ENCODE results near the gene RFTN1. TPM values are rescaled to one million over a fixed set of nuclear protein-coding genes. Genes with fewer than 3 reads are reported as not detected.

RFTN1 gene
- total and polyA plus RNA-seq, 2 donors (not counting 1 experiment from before 2014, with no cell fraction given) = 35.1 to 35.5 TPM

- Histone ChIP-seq H3K36me3 (ENCODE audit: control insufficient read depth, insufficient read depth, low read length) (peaks cover 4% of the 10 kb centered on the region), H4K20me1 (ENCODE audit: control insufficient read depth, extremely low read depth, insufficient read depth, low read length) (no peaks in the 10 kb centered on the region), H3K27me3 (ENCODE audit: control insufficient read depth, insufficient read depth, low read length) (no peaks in the 10 kb centered on the region), H3K79me2 (ENCODE audit: control insufficient read depth, insufficient read depth, low read length) (no peaks in the 10 kb centered on the region), H3K4me3 (replicated peaks in 1 of 4; ENCODE audit: control extremely low read depth in 1 of 4, insufficient read depth in 1 of 4, low read depth in 3 of 4, low read length in 4 of 4) (no peak overlapping the region), H3K27ac (ENCODE audit: insufficient read depth, low read length) (peak overlapping the region; percentile 13), H2AFZ (ENCODE audit: low read length) (no peak overlapping the region), H3K4me2 (ENCODE audit: extremely low read depth, insufficient read depth, low read length) (no peak overlapping the region), H3K4me1 (ENCODE audit: control insufficient read depth, extremely low read depth, insufficient read depth, low read length) (no peaks in the 10 kb centered on the region), H3K9ac (ENCODE audit: insufficient read depth, low read length) (no peak overlapping the region), H3K9me3 (ENCODE audit: control insufficient read depth, insufficient read depth, low read depth, low read length) (peaks cover 2% of the 10 kb centered on the region)
- DNase-seq (ENCODE audit: low read depth in 2 of 2) = peak; percentile 29 to 73
- no peak for TF ChIP-seq EZH2 (IDR thresholded peaks at IDR 0.05; ENCODE audit: low read length, missing control alignments)
- TF ChIP-seq CTCF (conservative IDR thresholded peaks at IDR 0.05 in 1 of 2, IDR thresholded peaks at IDR 0.05 in 1 of 2; ENCODE audit: low read depth in 1 of 2, low read length in 2 of 2) = no peak
These were observed 134.6 kb downstream of the RFTN1 start for GRCh38 chr3:16378920-16379319.

GRCh38 chr3:16378415-16378814, 135.1 kb downstream of the RFTN1 start:
- no peak overlapping the region for H2AFZ ChIP-seq (ENCODE audit: low read length)
- no peak overlapping the region for H3K4me2 ChIP-seq (ENCODE audit: extremely low read depth, insufficient read depth, low read length)
- no peak for DNase-seq (ENCODE audit: low read depth in 2 of 2)

GRCh38 chr3:16377847-16378302, 135.6 kb downstream of the RFTN1 start:
- H3K4me3 ChIP-seq (replicated peaks in 1 of 4; ENCODE audit: control extremely low read depth in 1 of 4, insufficient read depth in 1 of 4, low read depth in 3 of 4, low read length in 4 of 4) = no peak overlapping the region
- no peak overlapping the region for H3K9ac ChIP-seq (ENCODE audit: insufficient read depth, low read length)
- no peak overlapping the region for H2AFZ ChIP-seq (ENCODE audit: low read length)
- DNase-seq (ENCODE audit: low read depth in 2 of 2) = no peak
- peaks cover 2% of the 10 kb centered on the region for H3K9me3 ChIP-seq (ENCODE audit: control insufficient read depth, insufficient read depth, low read depth, low read length)
- no peak overlapping the region for H3K4me2 ChIP-seq (ENCODE audit: extremely low read depth, insufficient read depth, low read length)
- no peaks in the 10 kb centered on the region for H3K4me1 ChIP-seq (ENCODE audit: control insufficient read depth, extremely low read depth, insufficient read depth, low read length)
- no peak for TF ChIP-seq CTCF (conservative IDR thresholded peaks at IDR 0.05 in 1 of 2, IDR thresholded peaks at IDR 0.05 in 1 of 2; ENCODE audit: low read depth in 1 of 2, low read length in 2 of 2)
- no peak for TF ChIP-seq EZH2 (IDR thresholded peaks at IDR 0.05; ENCODE audit: low read length, missing control alignments)
- H4K20me1 ChIP-seq (ENCODE audit: control insufficient read depth, extremely low read depth, insufficient read depth, low read length) = no peaks in the 10 kb centered on the region
- H3K79me2 ChIP-seq (ENCODE audit: control insufficient read depth, insufficient read depth, low read length) = no peaks in the 10 kb centered on the region
- H3K27ac ChIP-seq (ENCODE audit: insufficient read depth, low read length) = no peak overlapping the region
- no peaks in the 10 kb centered on the region for H3K27me3 ChIP-seq (ENCODE audit: control insufficient read depth, insufficient read depth, low read length)
- peaks cover 4% of the 10 kb centered on the region for H3K36me3 ChIP-seq (ENCODE audit: control insufficient read depth, insufficient read depth, low read length)

More at GRCh38 chr3:16378415-16378814, 135.1 kb downstream of the RFTN1 start:
- H3K4me3 ChIP-seq (replicated peaks in 1 of 4; ENCODE audit: control extremely low read depth in 1 of 4, insufficient read depth in 1 of 4, low read depth in 3 of 4, low read length in 4 of 4) = no peak overlapping the region
- no peaks in the 10 kb centered on the region for H4K20me1 ChIP-seq (ENCODE audit: control insufficient read depth, extremely low read depth, insufficient read depth, low read length)
- TF ChIP-seq EZH2 (IDR thresholded peaks at IDR 0.05; ENCODE audit: low read length, missing control alignments) (no peak), CTCF (conservative IDR thresholded peaks at IDR 0.05 in 1 of 2, IDR thresholded peaks at IDR 0.05 in 1 of 2; ENCODE audit: low read depth in 1 of 2, low read length in 2 of 2) (no peak)
- no peaks in the 10 kb centered on the region for H3K79me2 ChIP-seq (ENCODE audit: control insufficient read depth, insufficient read depth, low read length)
- no peaks in the 10 kb centered on the region for H3K27me3 ChIP-seq (ENCODE audit: control insufficient read depth, insufficient read depth, low read length)
- H3K9me3 ChIP-seq (ENCODE audit: control insufficient read depth, insufficient read depth, low read depth, low read length) = peaks cover 2% of the 10 kb centered on the region
- no peak overlapping the region for H3K9ac ChIP-seq (ENCODE audit: insufficient read depth, low read length)
- H3K36me3 ChIP-seq (ENCODE audit: control insufficient read depth, insufficient read depth, low read length) = peaks cover 4% of the 10 kb centered on the region
- H3K27ac ChIP-seq (ENCODE audit: insufficient read depth, low read length) = peak overlapping the region; percentile 13
- H3K4me1 ChIP-seq (ENCODE audit: control insufficient read depth, extremely low read depth, insufficient read depth, low read length) = no peaks in the 10 kb centered on the region
